DND-41 (cell line): Measurements from ENCODE around the gene TBC1D5.
"Not testable (repeated sequence)": the region's sequence is repeated elsewhere in the genome, so short reads cannot be mapped to it uniquely, and the experiment has no call there.

Experiments
- ATAC-seq: fragments of 200-7000 bp; cut with Tn5 transposase; 3 replicates; pipeline ENCODE4 v1.9.1; 2021; ENCODE audit warnings: low read depth; ENCODE audit not compliant: insufficient read depth
- DNase-seq: peaks from one replicate; pipeline ENCODE4 v3.0.0-alpha.2; 2020
- H2AFZ ChIP-seq: 2 replicates; pipeline ENCODE4 v1.6.0; 2012; ENCODE audit warnings: low read depth, low read length
- H3K27ac ChIP-seq: 2 replicates; pipeline ENCODE4 v1.5.1; 2012; ENCODE audit warnings: low read length, inconsistent platforms
- H3K27me3 ChIP-seq: fragments of 200-600 bp; sonication (generic); 2 replicates; pipeline ENCODE4 v1.6.0; 2012; ENCODE audit warnings: low read length, mild to moderate bottlenecking, inconsistent platforms; ENCODE audit not compliant: insufficient read depth, poor library complexity
- H3K36me3 ChIP-seq: 2 replicates; pipeline ENCODE4 v1.5.1; 2012; ENCODE audit warnings: low read length, inconsistent platforms; ENCODE audit not compliant: insufficient read depth
- H3K4me1 ChIP-seq: 2 replicates; pipeline ENCODE4 v1.5.1; 2012; ENCODE audit warnings: mild to moderate bottlenecking, low read length; ENCODE audit not compliant: insufficient read depth
- H3K4me2 ChIP-seq: 2 replicates; pipeline ENCODE4 v1.6.0; 2012; ENCODE audit warnings: mild to moderate bottlenecking, moderate library complexity, low read length, inconsistent platforms; ENCODE audit not compliant: insufficient read depth
- H3K4me3 ChIP-seq, 2 experiments: fragments of 200-600 bp in 1 of 2; shearing (Covaris generic) in 1 of 2; 2 replicates each; pipeline ENCODE4 v1.5.1; 2012 to 2016; ENCODE audit warnings: inconsistent platforms in 2 of 2, low read length in 2 of 2, mild to moderate bottlenecking in 2 of 2, low read depth in 1 of 2, moderate library complexity in 1 of 2
- H3K79me2 ChIP-seq: 2 replicates; pipeline ENCODE4 v1.6.0; 2012; ENCODE audit warnings: low read length, inconsistent platforms; ENCODE audit not compliant: insufficient read depth
- H3K9ac ChIP-seq: 2 replicates; pipeline ENCODE4 v1.6.0; 2012; ENCODE audit warnings: low read depth, mild to moderate bottlenecking, inconsistent platforms, low read length, moderate library complexity
- H3K9me3 ChIP-seq: 2 replicates; pipeline ENCODE4 v1.5.1; 2012; ENCODE audit warnings: low read length, moderate library complexity, mild to moderate bottlenecking, inconsistent platforms; ENCODE audit not compliant: insufficient read depth, severe bottlenecking
- H4K20me1 ChIP-seq: 2 replicates; pipeline ENCODE4 v1.6.0; 2012; ENCODE audit warnings: low read length; ENCODE audit not compliant: insufficient read depth
- CTCF ChIP-seq: IDR thresholded peaks from 2 replicates; pipeline ENCODE4 v1.5.1; 2012; ENCODE audit warnings: borderline replicate concordance, low read length, moderate library complexity, mild to moderate bottlenecking; ENCODE audit not compliant: poor library complexity, severe bottlenecking; ENCODE audit errors: extremely low read depth
- EZH2 ChIP-seq: IDR thresholded peaks from 3 replicates; pipeline ENCODE4 v1.6.1; 2012; ENCODE audit warnings: borderline replicate concordance, low read depth, mild to moderate bottlenecking, moderate library complexity, low read length, inconsistent platforms; ENCODE audit not compliant: severe bottlenecking

Gene TBC1D5

GRCh38 chr3:17639257-17639656 is 103.2 kb downstream of the TBC1D5 start:
- H3K27ac ChIP-seq: no peak overlapping the region
- peaks cover 60% of the 10 kb centered on the region for H3K79me2 ChIP-seq
- ATAC-seq (no peak), DNase-seq (no peak)
- H3K9ac ChIP-seq: no peak overlapping the region
- H3K4me1 ChIP-seq: no peaks in the 10 kb centered on the region
- H3K27me3 ChIP-seq: no peaks in the 10 kb centered on the region
- no peaks in the 10 kb centered on the region for H3K9me3 ChIP-seq
- H2AFZ ChIP-seq: no peak overlapping the region
- TF ChIP-seq CTCF (no peak), EZH2 (no peak)
- no peaks in the 10 kb centered on the region for H4K20me1 ChIP-seq
- H3K4me3 ChIP-seq: no peak overlapping the region
- H3K36me3 ChIP-seq: no peaks in the 10 kb centered on the region
- H3K4me2 ChIP-seq: no peak overlapping the region

GRCh38 chr3:17638356-17638755 is 104.1 kb downstream of the TBC1D5 start:
- Histone ChIP-seq H3K4me1 (peaks cover under 1% of the 10 kb centered on the region; the same call in 1 of the 2 replicates), H4K20me1 (no peaks in the 10 kb centered on the region), H3K27me3 (no peaks in the 10 kb centered on the region), H3K4me2 (no peak overlapping the region), H3K4me3 (no peak overlapping the region), H3K9me3 (no peaks in the 10 kb centered on the region), H3K36me3 (no peaks in the 10 kb centered on the region), H3K79me2 (peaks cover 55% of the 10 kb centered on the region), H3K27ac (no peak overlapping the region), H3K9ac (no peak overlapping the region), H2AFZ (no peak overlapping the region)
- DNase-seq (no peak), ATAC-seq (no peak)
- TF ChIP-seq EZH2 (no peak), CTCF (no peak)

DNA sequence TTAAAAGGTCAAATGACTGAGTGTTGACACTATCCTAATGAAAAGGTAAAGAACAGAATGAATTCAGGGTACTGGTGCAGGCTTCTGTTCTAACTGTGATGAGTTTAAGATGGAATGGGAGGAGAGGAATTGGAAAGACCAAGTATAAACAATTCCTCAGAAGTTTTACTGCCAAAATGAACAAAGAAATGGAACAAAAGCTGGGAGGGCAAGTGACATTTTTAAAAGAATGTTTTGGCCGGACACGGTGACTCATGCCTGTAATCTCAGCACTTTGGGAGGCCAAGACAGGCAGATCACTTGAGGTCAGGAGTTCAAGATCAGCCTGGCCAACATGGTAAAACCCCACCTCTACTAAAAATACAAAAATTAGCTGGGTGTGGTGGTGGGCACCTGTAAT is 106.8 kb downstream of the TBC1D5 start:
- H3K9me3 ChIP-seq, ATAC-seq, H3K27me3 ChIP-seq, H3K9ac ChIP-seq, H4K20me1 ChIP-seq, H3K4me2 ChIP-seq, H3K4me3 ChIP-seq, DNase-seq, H2AFZ ChIP-seq, H3K36me3 ChIP-seq, H3K27ac ChIP-seq: not testable (repeated sequence)
- H3K4me1 ChIP-seq: peaks cover 27% of the 10 kb centered on the region
- peaks cover 43% of the 10 kb centered on the region for H3K79me2 ChIP-seq

- TF ChIP-seq CTCF (no peak), EZH2 (no peak)
These were observed 107.5 kb downstream of the TBC1D5 start for GRCh38 chr3:17634964-17635363.

More at GRCh38 chr3:17634964-17635363, 107.5 kb downstream of the TBC1D5 start:
- Histone ChIP-seq H3K9me3 (no peaks in the 10 kb centered on the region), H3K4me2 (no peak overlapping the region), H3K27me3 (no peaks in the 10 kb centered on the region), H3K4me1 (peaks cover 27% of the 10 kb centered on the region), H2AFZ (no peak overlapping the region), H3K27ac (no peak overlapping the region), H3K9ac (no peak overlapping the region), H3K79me2 (peaks cover 45% of the 10 kb centered on the region), H4K20me1 (peaks cover 3% of the 10 kb centered on the region; the same call in 1 of the 2 replicates), H3K4me3 (no peak overlapping the region), H3K36me3 (no peaks in the 10 kb centered on the region)
- ATAC-seq: no peak
- DNase-seq: no peak
